GM03348 (cell line): ENCODE measurements around the gene GTSE1.
"Not testable (repeated sequence)": the region's sequence is repeated elsewhere in the genome, so short reads cannot be mapped to it uniquely, and the experiment has no call there.

Source experiments
- DNase-seq: peaks from one replicate; pipeline ENCODE4 v3.0.0; 2012; ENCODE audit warnings: low spot score

GTSE1 gene

DNA sequence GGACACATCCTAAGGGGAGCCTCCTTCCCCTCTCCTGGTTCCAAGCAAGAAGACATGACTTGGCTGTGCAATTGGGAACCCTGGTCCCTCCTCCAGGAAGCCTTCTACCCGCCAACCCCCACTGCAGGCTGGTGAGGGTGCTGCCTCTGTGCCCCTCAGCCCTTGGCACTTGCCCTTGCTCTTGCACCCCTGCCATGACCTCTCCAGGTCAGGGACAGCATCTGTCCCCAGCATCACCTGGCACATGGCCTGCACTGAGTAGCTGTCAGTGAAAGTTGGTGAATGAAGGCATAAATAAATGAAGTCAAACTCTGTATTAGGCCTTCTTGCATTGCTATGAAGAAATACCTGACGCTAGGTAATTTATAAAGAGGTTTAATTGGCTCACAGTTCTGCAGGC is 1.9 kb upstream of the GTSE1 start:
- DNase-seq = no peak

- no peak for DNase-seq
Observed at GRCh38 chr22:46295277-46295971, 1.2 kb upstream of the GTSE1 start.

DNA sequence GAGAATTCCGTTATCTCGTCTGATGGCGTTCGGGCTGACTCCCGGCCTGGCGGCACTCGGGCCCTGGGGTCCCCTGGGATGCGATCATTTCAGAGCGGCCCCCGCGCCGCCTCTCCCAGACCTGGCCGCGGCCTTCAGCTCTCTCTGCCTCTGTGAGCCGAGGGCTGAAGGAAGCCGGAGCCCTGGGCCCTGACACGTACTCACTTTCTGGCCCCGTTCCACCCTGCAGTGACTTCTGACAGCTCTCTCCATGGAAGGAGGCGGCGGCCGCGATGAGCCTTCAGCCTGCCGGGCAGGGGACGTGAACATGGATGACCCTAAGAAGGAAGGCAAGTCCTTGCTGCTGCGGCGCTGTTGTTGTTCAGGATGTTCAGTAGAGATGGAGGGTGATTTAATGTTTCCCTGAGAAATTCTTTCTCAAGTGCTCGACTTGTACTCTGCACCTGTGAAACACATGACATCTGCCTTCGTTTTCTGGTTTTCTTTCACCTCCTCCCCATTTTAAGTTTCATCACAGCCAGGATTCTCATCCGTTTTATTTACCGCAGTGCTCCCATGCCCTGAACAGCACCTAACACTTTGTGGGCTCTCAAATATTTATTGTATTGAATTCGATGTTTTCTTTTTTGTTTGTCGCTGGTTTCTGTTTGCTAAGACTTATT is 612 bp downstream of the GTSE1 start:
- DNase-seq = peak; percentile 51

- DNase-seq = no peak
Observed at GRCh38 chr22:46299101-46299500, 2.4 kb downstream of the GTSE1 start.

DNA sequence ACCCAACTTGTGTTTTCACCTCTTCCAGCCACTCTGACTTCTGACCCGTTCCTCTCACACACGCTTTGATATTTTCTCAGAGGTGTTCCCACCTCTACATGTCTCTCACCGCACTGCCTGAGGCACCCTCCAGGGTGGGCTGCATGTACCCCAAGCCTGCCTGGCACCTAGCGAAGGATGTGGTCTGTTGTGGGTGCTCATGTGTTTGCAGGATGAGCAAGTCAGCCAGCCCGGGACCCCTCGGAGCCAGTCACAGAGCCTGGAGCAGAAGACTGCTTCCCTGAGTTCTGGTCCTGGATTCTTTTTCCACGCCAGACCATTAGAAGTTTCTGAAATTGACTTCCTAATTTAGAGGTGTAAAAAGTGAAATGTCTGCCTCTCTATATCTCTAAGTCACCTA is 3.8 kb downstream of the GTSE1 start:
- DNase-seq = no peak

DNA sequence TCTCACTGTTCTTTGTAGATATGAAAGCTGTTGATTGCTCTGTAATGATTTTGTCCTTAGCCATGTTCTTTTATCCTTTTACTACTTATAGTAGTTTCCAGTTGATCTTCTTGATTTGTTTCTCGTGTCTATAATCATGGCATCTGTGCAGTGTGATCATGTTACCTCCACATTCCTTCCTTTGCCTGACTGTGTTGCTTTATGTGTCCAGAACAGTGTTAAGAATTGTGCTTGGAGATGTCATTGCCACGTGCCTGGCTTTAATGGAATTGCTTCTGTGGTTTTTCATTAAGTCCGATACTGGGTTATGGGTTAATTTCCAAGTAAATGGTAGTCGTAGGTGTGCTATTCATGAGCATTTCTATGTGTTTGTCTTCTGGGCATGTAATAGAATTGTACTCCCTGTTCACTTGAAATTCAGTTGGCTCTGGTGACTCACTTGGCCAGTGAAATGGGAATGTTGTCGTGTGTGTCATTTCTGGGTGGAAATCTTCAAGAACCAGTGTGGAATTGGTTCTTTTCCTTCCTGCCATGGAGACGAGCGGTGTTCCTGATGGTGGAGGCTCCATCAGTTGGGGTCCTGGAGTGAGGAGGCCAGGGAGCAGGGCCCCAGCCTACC is 6.8 kb downstream of the GTSE1 start:
- DNase-seq = peak; percentile 42

DNA sequence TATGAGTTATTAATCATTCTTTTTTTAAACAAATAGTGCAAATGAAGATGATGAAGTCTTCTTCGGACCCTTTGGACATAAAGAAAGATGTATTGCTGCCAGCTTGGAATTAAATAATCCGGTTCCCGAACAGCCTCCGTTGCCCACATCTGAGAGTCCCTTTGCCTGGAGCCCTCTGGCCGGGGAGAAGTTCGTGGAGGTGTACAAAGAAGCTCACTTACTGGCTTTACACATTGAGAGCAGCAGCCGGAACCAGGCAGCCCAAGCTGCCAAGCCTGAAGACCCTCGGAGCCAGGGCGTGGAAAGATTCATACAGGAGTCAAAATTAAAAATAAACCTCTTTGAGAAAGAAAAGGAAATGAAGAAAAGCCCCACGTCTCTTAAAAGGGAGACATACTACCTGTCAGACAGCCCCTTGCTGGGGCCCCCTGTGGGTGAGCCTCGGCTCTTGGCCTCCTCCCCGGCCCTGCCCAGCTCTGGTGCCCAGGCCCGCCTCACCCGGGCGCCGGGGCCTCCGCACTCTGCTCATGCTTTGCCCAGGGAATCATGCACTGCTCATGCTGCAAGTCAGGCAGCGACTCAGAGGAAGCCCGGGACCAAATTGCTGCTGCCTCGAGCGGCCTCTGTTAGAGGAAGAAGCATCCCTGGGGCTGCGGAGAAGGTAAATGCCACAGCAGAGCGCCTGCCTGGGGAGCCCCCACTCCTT is 11.8 kb downstream of the GTSE1 start:
- no peak for DNase-seq

- DNase-seq = no peak
Observed at GRCh38 chr22:46309526-46310085, 12.9 kb downstream of the GTSE1 start.

DNA sequence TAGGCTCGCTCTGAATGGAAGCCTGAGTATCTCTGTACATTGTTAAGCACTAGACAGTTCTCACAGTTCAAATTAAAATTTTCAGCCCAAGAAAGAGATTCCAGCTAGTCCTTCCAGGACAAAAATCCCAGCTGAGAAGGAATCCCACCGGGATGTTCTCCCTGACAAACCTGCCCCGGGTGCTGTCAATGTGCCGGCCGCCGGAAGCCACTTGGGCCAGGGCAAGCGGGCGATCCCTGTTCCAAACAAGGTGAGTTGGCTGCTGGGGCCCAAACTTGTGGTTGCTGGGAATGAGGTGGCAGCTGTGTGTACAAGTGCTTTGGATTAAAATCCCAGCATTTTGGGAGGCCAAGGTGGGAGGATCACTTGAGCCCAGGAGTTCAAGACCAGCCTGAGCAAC is 15.4 kb downstream of the GTSE1 start:
- no peak for DNase-seq

GRCh38 chr22:46312848-46313247 is 16.2 kb downstream of the GTSE1 start:
- not testable (repeated sequence) for DNase-seq

DNA sequence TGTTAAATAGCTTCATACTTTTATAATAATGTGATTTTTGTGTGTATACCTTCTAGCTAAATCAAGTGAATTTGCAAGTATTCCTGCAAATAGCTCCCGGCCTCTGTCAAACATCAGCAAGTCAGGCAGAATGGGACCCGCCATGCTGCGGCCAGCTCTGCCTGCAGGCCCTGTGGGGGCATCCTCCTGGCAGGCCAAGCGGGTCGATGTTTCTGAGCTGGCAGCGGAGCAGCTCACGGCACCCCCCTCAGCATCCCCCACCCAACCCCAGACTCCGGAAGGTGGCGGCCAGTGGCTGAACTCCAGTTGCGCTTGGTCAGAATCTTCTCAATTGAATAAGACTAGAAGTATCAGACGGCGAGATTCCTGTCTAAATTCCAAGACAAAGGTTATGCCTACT is 19.3 kb downstream of the GTSE1 start:
- no peak for DNase-seq

DNA sequence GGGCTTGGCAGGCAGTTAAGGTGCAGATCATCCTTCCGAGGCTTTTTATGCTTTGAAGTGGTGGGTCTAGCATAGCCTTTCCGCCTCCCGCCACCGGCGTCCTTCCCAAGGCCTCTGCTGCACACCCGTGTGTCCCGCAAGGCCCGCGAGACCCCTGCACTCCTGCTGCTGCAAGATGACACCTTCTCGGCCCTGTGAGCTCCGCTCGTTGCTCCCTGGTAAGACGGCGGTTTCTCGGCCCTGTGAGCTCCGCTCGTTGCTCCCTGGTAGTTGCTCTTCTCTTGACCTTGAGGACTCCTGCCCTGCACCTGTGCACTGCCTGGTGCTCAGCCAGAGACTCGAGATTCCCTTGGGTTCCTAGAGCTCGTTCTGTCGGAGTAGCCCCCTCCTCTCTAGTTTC is 21.0 kb downstream of the GTSE1 start:
- DNase-seq = no peak

DNA sequence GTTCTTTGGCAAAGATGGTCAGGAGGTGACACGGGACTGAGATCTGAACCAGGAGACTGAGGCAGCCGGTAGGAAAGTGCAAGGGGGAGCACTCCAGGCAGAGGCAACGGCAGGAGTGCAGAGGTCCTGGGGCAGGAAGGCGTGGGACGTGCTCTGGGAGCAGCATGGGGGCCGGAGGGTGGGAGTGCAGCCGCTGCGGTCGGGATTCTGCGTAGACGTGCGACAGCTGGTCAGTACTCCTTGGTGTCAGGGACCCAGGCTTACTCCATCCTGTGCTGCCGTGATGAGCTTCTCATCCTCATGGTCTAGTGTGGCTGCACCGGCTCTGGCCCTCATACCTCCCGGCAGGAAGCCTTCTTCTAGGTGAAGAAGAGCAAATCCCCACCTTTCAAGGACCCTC is 21.9 kb downstream of the GTSE1 start:
- DNase-seq = no peak

GRCh38 chr22:46319319-46319718 is 22.6 kb downstream of the GTSE1 start:
- no peak for DNase-seq

- DNase-seq = no peak
Observed at GRCh38 chr22:46320166-46320710, 23.6 kb downstream of the GTSE1 start.

GRCh38 chr22:46320716-46321386 is 24.2 kb downstream of the GTSE1 start:
- no peak for DNase-seq

GRCh38 chr22:46322711-46323110 is 26.0 kb downstream of the GTSE1 start:
- no peak for DNase-seq

DNA sequence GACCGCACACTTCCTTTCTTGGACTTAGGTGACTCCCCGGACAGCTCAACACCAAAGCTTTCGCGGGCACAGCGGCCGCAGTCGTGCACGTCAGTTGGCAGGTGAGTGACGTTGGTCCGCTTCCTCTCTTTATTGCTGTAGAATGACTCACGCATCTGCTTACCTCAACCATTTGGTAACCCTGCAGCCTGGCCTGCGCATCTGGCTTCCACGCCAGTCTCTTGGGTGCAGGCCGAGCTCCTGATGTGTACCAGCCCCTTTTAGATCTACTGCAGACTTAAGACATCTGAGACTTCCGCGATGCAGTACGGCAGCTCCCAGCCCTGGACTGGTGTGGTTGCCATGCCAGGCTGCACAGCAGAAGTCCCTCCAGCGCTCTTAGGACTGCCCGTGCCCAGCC is 26.5 kb downstream of the GTSE1 start:
- no peak for DNase-seq

GRCh38 chr22:46326066-46326680 is 29.5 kb downstream of the GTSE1 start:
- DNase-seq = no peak

- DNase-seq = no peak
Observed at GRCh38 chr22:46327691-46328465, 31.2 kb downstream of the GTSE1 start.
